Upper lobe of left lung (tissue), 6 donors: ENCODE data around the gene MICAL2. TPM values are rescaled to one million over a fixed set of nuclear protein-coding genes. Genes with fewer than 3 reads are reported as not detected.

Experiments
- ATAC-seq, 2 donors: fragments of 200-7000 bp; cut with Tn5 transposase; one replicate each; pipeline ENCODE4 v1.9.1; 2022; ENCODE audit warnings: mild to moderate bottlenecking in 2 of 2, moderate library complexity in 2 of 2; ENCODE audit not compliant: low FRiP score in 2 of 2
- DNase-seq, 2 donors: peaks; one replicate each; pipeline ENCODE4 v3.0.0-alpha.2; 2019 to 2020
- H3K27ac ChIP-seq, 4 donors: fragments of 200-600 bp; sonication (generic); one replicate each; pipeline ENCODE4 v1.5.1; 2016 to 2019
- H3K27me3 ChIP-seq, 4 donors: fragments of 200-600 bp; sonication (generic); one replicate each; pipeline ENCODE4 v1.5.1; 2017 to 2019
- H3K36me3 ChIP-seq, 4 donors: fragments of 200-600 bp; sonication (generic); one replicate each; pipeline ENCODE4 v1.5.1; 2016 to 2019
- H3K4me1 ChIP-seq, 4 donors: fragments of 200-600 bp; sonication (generic); one replicate each; pipeline ENCODE4 v1.5.1; 2018 to 2019
- H3K4me3 ChIP-seq, 4 donors: fragments of 200-600 bp; sonication (generic); one replicate each; pipeline ENCODE4 v1.5.1; 2017 to 2019; ENCODE audit warnings: mild to moderate bottlenecking in 2 of 4, moderate library complexity in 1 of 4
- H3K9me3 ChIP-seq, 4 donors: fragments of 200-600 bp; sonication (generic); one replicate each; pipeline ENCODE4 v1.5.1; 2018 to 2019
- EP300 ChIP-seq, 4 donors: sonication (generic); formaldehyde crosslinking; IDR thresholded peaks; one replicate each; pipeline ENCODE4 v1.5.1; 2017; ENCODE audit warnings: antibody characterized with exemption in 4 of 4, control low read depth in 2 of 4
- POLR2A ChIP-seq, 4 donors: fragments of 450-650 bp; IDR thresholded peaks; one replicate each; pipeline ENCODE4 v1.5.1; 2016 to 2017; ENCODE audit warnings: antibody characterized with exemption in 4 of 4, mild to moderate bottlenecking in 2 of 4
- POLR2AphosphoS5 ChIP-seq, 2 donors: sonication (generic); formaldehyde crosslinking; IDR thresholded peaks; one replicate each; pipeline ENCODE4 v1.5.1; 2017; ENCODE audit warnings: antibody characterized with exemption in 2 of 2
- WGBS, 2 donors: methylation state at CpG; one replicate each; pipeline ENCODE4 v1.1.5; 2017 to 2018; 5-methylcytosine and 5-hydroxymethylcytosine counted together
- total RNA-seq, 6 donors: library from RNA; depleted of rRNA in 4 of 6; stranded (reverse); fragments of >200 nt in 4 of 6; gene quantifications; one replicate each; pipeline versions ENCODE4 v1.1.0 to v1.2.1, GENCODE V29; 2016 to 2021
- TF ChIP-seq, protein P1 (sequence below), 6 experiments: fragments of 450-650 bp in 4 of 6; fragments of 200-600 bp in 2 of 6; sonication (generic) in 2 of 6; IDR thresholded peaks; one replicate each; pipeline ENCODE4 v1.5.1; 2016 to 2019; ENCODE audit warnings: antibody characterized with exemption in 6 of 6
- donor health status: DM: no; HTN: no; CAD: no; lungs with moderate emphysema.
- donor health status: DM: no; HTN: yes; CAD: no; lungs with severe emphysema.

Gene MICAL2
- total RNA-seq, 6 donors from 2014 or later: 138 to 327 (median 175) TPM

DNA sequence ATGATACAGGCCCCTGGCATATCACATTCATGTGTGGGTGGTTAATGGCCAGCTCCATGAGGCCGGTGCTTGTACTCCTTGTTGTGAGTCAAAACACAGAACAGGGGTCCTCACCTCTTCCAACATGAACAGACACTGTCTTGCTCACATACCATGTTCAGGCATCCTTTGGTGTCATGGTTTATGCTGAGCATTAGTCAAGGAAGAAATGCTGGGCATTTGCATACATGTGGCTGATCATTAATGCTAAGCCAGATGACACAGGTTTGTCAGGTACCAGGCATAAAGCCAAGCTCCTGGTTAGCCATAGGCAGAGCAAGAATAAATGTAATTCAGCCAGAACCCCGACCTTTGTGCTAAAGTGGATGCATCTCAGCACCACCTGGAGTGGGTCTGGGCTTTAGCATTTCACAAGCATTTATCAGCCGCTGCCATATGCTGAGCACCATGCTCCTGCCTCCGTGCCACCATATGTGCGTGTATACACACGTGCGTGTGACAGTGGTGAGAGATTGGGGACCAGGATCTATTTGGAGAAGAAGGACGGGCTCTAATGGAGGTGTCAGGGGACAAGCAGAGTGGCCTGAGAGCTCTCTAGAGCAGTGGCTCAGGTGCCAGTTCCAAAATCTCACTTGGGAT lies 55.0 kb downstream of the MICAL2 start:
- no peaks in the 10 kb centered on the region for H3K9me3 ChIP-seq
- H3K36me3 ChIP-seq: peaks cover 4 to 22% (median 10%) of the 10 kb centered on the region in 4 donors
- H3K27ac ChIP-seq: peak overlapping the region in 3 of 4 donors; percentile 10 to 61 (median 27)
- peaks cover 13 to 40% (median 28%) of the 10 kb centered on the region in 4 donors for H3K4me1 ChIP-seq
- no peak for TF ChIP-seq EP300 (IDR thresholded peaks at IDR 0.05)
- no peak for TF ChIP-seq POLR2A (IDR thresholded peaks at IDR 0.05)
- TF ChIP-seq POLR2AphosphoS5 (IDR thresholded peaks at IDR 0.05): no peak
- TF ChIP-seq, protein P1, sequence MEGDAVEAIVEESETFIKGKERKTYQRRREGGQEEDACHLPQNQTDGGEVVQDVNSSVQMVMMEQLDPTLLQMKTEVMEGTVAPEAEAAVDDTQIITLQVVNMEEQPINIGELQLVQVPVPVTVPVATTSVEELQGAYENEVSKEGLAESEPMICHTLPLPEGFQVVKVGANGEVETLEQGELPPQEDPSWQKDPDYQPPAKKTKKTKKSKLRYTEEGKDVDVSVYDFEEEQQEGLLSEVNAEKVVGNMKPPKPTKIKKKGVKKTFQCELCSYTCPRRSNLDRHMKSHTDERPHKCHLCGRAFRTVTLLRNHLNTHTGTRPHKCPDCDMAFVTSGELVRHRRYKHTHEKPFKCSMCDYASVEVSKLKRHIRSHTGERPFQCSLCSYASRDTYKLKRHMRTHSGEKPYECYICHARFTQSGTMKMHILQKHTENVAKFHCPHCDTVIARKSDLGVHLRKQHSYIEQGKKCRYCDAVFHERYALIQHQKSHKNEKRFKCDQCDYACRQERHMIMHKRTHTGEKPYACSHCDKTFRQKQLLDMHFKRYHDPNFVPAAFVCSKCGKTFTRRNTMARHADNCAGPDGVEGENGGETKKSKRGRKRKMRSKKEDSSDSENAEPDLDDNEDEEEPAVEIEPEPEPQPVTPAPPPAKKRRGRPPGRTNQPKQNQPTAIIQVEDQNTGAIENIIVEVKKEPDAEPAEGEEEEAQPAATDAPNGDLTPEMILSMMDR (IDR thresholded peaks at IDR 0.05): no peak
- no peak overlapping the region for H3K4me3 ChIP-seq
- 66 to 88% methylated on average over 7 to 8 of the region's 8 CpGs for WGBS, 2 donors
- H3K27me3 ChIP-seq: no peaks in the 10 kb centered on the region
- DNase-seq (no peak), ATAC-seq (no peak)

DNA sequence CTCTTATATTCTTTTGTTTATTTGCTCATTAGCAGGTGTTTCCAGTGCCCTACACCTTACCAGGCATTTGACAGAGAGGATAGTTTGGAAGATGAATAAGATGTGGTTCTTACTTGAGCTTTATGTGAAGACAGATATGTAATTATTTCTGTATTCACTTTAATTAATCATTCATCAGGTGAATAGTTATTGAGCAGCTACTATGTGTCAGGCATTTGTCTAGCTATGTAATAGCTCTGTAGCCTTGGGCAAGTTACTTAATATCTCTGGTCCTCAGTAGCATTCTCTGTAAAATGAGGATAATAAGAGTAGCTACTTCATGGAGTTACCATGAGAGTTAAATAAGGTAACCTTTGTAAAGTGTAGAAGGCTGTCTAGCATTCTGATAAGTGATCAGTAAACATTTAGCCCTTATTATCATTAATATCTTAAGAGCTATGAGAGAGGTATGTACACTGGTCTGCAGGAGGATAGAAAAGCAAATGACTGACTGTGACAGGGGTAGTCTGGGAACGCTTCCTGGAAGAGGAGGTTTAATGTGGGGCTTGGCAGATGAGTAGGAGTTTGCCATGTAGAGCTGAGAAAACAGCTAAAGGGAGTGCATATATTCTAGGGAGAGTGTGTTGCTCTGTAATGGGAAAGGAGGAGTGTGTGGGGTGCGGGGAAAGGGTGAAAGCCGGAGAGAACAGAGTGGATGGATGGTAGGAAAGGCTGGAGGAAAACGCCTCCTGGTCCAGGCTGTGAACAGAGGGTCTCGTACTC lies 56.1 kb downstream of the MICAL2 start:
- Histone ChIP-seq H3K4me3 (no peak overlapping the region), H3K9me3 (no peaks in the 10 kb centered on the region), H3K36me3 (peaks cover 4 to 22% (median 10%) of the 10 kb centered on the region in 4 donors), H3K27me3 (no peaks in the 10 kb centered on the region), H3K27ac (peak overlapping the region; percentile 60 to 77 (median 65)), H3K4me1 (peaks cover 9 to 41% (median 23%) of the 10 kb centered on the region in 4 donors)
- no peak for TF ChIP-seq POLR2A (IDR thresholded peaks at IDR 0.05)
- no peak for TF ChIP-seq POLR2AphosphoS5 (IDR thresholded peaks at IDR 0.05)
- no peak for TF ChIP-seq EP300 (IDR thresholded peaks at IDR 0.05)
- TF ChIP-seq, protein P1 (IDR thresholded peaks at IDR 0.05): no peak
- DNase-seq (no peak), ATAC-seq (no peak)
- 93% methylated on average over 5 of the region's 5 CpGs for WGBS, 2 donors

DNA sequence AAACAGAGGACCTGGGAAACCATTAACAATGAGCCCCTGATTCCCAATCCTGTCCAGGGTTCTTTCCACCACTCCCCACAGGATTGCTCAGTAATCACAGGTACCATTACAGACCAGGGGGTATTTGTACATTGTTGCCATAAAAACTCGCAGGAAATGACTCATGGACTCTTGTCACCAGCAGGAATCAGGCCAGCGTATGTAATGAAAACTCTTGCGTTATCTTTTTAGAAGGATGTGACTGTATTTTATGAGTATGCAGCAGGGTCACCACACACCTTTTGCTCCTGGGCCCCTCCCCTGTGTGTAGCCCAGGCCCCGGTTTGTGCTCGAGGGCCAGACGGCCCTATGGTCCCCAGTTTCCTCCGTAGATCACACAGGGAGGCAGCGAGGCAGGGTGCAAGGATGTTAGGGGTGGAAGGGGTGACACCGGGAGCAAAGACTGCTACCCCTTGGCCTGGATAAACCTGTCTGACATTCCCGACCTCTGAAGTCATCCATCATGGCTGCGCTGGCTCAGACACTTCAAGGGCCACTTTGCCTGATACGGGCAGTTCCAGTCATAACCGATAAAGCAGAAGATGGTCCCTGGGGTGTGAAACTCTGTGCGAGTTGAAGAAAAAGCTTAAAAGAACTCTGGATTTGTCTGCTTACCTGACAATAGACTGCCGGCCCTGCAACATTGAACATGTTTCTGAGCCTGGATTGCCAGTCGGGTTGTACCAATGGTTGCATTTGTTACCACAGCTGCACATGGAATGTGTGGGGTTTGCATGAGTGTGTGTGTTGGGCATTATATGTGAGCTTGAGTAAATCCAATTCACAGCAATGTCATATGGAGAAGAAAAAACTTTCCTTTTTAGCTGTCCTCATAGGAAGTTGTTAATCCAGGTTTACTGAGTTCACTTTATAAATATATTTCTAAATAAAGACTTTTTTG lies 56.9 kb downstream of the MICAL2 start:
- Histone ChIP-seq H3K27ac (peak overlapping the region; percentile 60 to 77 (median 65)), H3K4me1 (peaks cover 9 to 35% (median 19%) of the 10 kb centered on the region in 4 donors), H3K36me3 (peaks cover under 1 to 19% (median 8%) of the 10 kb centered on the region in 4 donors), H3K9me3 (no peaks in the 10 kb centered on the region), H3K4me3 (no peak overlapping the region), H3K27me3 (no peaks in the 10 kb centered on the region)
- ATAC-seq (peak; percentile 34 to 76), DNase-seq (peak; percentile 27 to 79)
- TF ChIP-seq, protein P1 (IDR thresholded peaks at IDR 0.05): peak in 1 of 6 experiments; percentile 26
- TF ChIP-seq EP300 (IDR thresholded peaks at IDR 0.05) (peak in 1 of 4 donors; percentile 8), POLR2AphosphoS5 (IDR thresholded peaks at IDR 0.05) (peak in 1 of 2 donors; percentile 36), POLR2A (IDR thresholded peaks at IDR 0.05) (no peak)
- WGBS, 2 donors: 63 to 72% methylated on average over 16 of the region's 16 CpGs

DNA sequence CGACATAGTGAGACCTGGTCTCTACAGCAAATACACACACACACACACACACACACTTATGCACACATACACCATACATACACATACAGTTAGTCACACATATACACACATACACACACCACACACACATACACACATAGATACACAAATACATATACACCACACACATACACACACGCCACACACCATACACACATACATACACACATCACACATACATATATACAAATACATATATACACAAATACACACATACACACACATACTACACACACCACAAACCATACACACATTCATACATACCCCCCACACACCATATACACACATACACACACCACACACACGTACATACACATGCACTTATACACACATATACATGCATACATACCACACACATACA lies 57.7 kb downstream of the MICAL2 start:
- no peak overlapping the region for H3K4me3 ChIP-seq
- H3K27ac ChIP-seq: peak overlapping the region; percentile 60 to 77 (median 65)
- no peak for DNase-seq
- TF ChIP-seq, protein P1 (IDR thresholded peaks at IDR 0.05): no peak
- TF ChIP-seq EP300 (IDR thresholded peaks at IDR 0.05) (no peak), POLR2AphosphoS5 (IDR thresholded peaks at IDR 0.05) (no peak)
- no peak for ATAC-seq
- no peaks in the 10 kb centered on the region for H3K9me3 ChIP-seq
- peaks cover 9 to 31% (median 18%) of the 10 kb centered on the region in 4 donors for H3K4me1 ChIP-seq
- WGBS, 2 donors: 98 to 99% methylated on average over 3 of the region's 3 CpGs
- no peaks in the 10 kb centered on the region for H3K27me3 ChIP-seq
- H3K36me3 ChIP-seq: peaks cover 0 to 12% (median 4%) of the 10 kb centered on the region in 4 donors
